Hippocampal formation (tissue), 2 donors: ENCODE data around the gene TBC1D19.
"Not testable (repeated sequence)": the region's sequence is repeated elsewhere in the genome, so short reads cannot be mapped to it uniquely, and the experiment has no call there.

Experiments
- DNase-seq, 2 donors: peaks; one replicate each; lab custom pipeline; 2025; lab: John Stamatoyannopoulos, UW

Gene TBC1D19

GRCh38 chr4:26601204-26601603 lies 17.3 kb downstream of the TBC1D19 start:
- DNase-seq: no peak

GRCh38 chr4:26607776-26608175 lies 23.9 kb downstream of the TBC1D19 start:
- no peak for DNase-seq

- DNase-seq: no peak
Observed at GRCh38 chr4:26609391-26609790, 25.5 kb downstream of the TBC1D19 start.

GRCh38 chr4:26609868-26610267 lies 26.0 kb downstream of the TBC1D19 start:
- DNase-seq: no peak

GRCh38 chr4:26611372-26611771 lies 27.5 kb downstream of the TBC1D19 start:
- no peak for DNase-seq

GRCh38 chr4:26611885-26612284 lies 28.0 kb downstream of the TBC1D19 start:
- no peak for DNase-seq

- DNase-seq: no peak
Observed at GRCh38 chr4:26613237-26613636, 29.4 kb downstream of the TBC1D19 start.

- DNase-seq: no peak
Observed at GRCh38 chr4:26613735-26614134, 29.9 kb downstream of the TBC1D19 start.

GRCh38 chr4:26619784-26620183 lies 35.9 kb downstream of the TBC1D19 start:
- DNase-seq: no peak

- DNase-seq: no peak
Observed at GRCh38 chr4:26621366-26621765, 37.5 kb downstream of the TBC1D19 start.

GRCh38 chr4:26622913-26623312 lies 39.0 kb downstream of the TBC1D19 start:
- no peak for DNase-seq

GRCh38 chr4:26626658-26627057 lies 42.8 kb downstream of the TBC1D19 start:
- not testable (repeated sequence) for DNase-seq

GRCh38 chr4:26632916-26633315 lies 49.0 kb downstream of the TBC1D19 start:
- DNase-seq: no peak

- DNase-seq: no peak
Observed at GRCh38 chr4:26634237-26634636, 50.4 kb downstream of the TBC1D19 start.

GRCh38 chr4:26636458-26636857 lies 52.6 kb downstream of the TBC1D19 start:
- no peak for DNase-seq

- not testable (repeated sequence) for DNase-seq
Observed at GRCh38 chr4:26640639-26641038, 56.8 kb downstream of the TBC1D19 start.

- no peak for DNase-seq
Observed at GRCh38 chr4:26647523-26648224, 63.8 kb downstream of the TBC1D19 start.

- DNase-seq: no peak
Observed at GRCh38 chr4:26648260-26648659, 64.4 kb downstream of the TBC1D19 start.

GRCh38 chr4:26660261-26660660 lies 76.4 kb downstream of the TBC1D19 start:
- no peak for DNase-seq

- DNase-seq: no peak
Observed at GRCh38 chr4:26663888-26664287, 80.0 kb downstream of the TBC1D19 start.

- DNase-seq: no peak
Observed at GRCh38 chr4:26670903-26671537, 87.1 kb downstream of the TBC1D19 start.

GRCh38 chr4:26679040-26679695 lies 95.3 kb downstream of the TBC1D19 start:
- not testable (repeated sequence) for DNase-seq

- DNase-seq: no peak
Observed at GRCh38 chr4:26682436-26682835, 98.6 kb downstream of the TBC1D19 start.
